ENCODE results near the gene PDZRN3.

The PDZRN3 gene

DNA sequence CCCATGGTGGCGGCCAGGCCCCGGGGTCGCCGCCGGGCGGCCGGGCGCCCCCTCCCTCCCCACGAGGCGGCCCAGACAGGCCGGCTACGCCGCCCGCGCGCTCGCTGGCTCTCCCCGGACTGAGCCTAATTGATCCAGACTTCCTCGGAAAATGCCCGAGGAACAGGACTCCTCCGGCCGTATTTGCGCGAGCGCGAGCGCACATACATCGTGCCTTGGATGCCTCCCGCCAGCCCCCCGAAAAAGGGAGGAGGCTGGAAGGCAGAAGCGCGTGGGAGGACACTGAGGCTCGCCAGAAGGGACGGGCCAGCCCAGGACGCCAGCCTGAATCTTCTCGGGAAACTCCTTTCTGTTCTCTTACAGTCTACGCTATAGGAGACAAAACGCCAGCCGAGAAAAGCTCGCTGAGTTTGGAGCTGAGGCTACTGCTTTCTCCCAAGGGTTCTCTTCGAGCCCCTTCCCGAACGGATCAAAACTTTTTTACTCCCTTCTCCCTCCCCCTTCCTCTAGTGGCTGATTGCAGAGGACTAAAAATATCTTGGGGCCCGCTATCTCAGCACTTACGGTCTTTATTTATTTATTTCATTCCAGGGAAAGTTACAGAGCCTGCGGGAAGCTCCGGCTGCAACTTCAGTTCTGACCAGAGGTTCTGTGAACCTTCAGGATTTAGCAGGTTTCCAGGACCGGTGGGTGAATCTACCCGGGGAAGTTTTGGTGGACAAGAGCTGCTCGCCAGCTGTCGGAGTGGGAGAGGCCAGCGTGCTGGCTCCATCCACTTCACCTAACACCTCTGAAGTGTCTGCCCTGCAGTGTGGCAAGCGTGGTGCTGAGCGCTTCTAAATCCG is at the start of gene PDZRN3:
PDZRN3 (minus strand) TSS at position 121 of the 845 bp plus-strand sequence.
- peak; percentile 21 to 41 for DNase-seq

DNA sequence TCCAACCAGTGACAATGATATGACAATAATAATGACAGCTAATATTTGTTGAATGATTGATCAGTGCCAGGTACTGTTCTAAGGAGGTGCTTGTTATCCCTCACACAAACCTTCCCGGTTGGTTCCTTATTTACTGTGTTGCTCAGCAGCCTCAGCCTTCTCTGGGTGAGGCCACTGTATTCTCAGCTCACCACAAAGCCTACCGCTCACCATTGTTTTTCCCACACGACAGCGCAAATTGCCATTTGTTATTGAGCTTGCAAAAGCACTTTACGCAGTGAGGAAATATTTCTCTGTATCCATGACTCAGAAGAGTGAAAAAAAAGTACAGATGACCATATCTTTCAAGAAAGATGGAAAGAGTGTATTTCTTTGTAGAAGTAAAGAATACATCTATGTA is 49.5 kb upstream of the PDZRN3 start:
- DNase-seq: no peak

DNA sequence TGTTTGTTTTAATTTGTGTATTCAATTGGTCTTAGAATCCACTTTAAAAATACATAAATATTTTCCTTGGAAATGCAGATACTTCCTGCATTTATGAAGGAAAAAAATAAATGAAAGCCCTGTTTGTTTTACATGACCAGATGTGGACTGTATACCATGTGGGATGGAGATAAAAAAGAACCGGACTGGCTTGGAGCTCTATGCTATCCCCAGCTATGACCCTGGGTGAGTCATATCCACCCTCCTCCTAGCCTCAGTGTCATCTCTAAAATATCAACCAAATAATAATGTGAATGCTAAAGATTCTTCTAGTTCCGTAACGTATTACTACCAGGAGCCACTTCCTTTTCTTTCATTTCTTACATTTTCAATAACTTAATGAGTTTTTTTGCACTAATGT is 44.5 kb upstream of the PDZRN3 start:
- DNase-seq: no peak

DNA sequence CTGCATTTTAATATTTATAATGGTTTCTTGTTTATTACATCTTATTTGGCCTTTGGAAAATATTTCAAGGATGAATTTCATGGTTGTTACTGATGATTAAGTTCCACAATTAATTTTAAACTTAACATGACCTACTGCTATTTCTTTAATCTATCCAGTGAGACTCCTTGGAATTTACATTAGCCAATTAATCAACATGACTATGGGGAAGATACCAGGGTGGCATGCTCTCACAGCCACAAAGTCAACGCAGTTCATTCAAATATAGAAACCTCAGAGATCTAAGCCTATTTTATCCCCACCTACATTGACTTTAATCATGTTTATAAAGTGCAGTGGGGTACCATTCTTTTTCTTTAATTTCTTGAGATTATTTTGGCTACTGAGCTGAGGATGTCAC is 43.6 kb upstream of the PDZRN3 start:
- no peak for DNase-seq

DNA sequence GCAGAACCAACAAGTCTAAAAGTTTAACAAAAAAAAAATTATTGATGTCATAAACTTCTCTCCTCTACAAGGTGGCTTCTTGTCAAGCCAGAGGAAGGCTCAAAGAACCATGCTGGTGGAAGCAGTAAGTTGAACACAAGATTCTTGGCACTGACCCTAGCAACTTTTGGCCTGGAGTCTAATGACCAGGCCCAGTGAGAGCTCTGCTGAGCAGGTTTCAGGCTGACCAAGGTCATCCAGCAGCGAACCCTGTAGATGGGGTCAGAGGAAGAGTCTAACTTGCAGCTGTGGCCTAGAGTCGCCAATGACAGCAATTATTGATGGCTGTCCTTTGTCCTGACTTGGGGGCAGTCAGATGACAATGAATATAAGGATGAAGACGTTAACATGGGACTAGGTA is 43.1 kb upstream of the PDZRN3 start:
- no peak for DNase-seq

DNA sequence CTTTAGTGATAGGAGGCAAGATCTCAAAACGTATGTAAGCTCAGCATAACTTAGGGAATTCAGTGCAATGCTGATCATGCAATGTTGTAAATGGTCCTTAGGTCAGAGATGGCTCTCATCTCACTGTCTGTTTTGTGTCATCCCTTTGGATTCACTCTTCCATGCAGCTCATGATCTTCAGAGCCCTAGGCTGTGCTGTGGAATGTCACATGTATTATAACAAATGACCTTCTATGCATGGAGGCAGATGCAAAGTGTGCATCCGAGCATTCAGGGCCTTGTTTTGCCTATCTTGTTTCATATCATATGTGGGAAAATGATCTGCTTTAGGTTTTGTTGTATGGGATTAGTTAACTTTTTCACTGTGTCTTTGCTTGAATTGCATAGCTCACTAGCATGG is 40.5 kb upstream of the PDZRN3 start:
- no peak for DNase-seq

DNA sequence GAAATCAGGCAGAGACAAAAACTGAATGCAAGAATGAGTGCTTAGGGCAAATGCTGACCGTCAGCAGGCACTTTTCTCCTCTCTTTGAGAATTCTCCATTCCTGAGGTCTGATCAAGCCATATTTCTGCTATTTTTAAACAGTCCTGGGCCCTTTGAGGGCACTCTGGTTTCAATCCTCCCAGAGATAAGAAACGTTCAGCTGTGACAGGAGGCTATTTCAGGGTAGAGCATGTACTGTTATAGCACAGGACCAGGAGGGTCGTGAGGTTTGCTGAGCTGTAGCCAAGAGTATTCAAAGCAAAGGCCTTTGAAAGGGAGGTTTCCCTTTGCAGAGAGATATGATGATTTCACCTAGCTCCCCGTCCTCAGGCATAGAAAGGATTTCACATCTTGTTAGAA is 39.6 kb upstream of the PDZRN3 start:
- DNase-seq: no peak

DNA sequence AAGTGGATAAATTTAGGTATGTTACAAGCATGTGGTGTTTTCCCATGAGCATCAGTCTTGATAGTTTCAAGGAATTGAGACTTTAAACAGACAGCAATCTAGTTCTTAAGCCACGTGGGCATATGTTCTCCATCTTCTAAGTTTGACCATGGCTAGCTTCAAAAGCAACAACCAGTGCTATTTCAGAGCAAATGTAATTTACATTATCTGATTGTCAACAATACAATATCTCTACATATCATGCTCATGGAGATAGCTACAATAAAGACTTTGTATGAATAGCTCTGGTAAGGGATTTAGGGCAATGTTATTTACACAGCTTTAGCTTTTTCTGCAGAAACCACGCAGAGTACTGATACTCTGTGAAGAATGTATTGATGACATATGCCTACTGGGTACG is 38.8 kb upstream of the PDZRN3 start:
- no peak for DNase-seq

DNA sequence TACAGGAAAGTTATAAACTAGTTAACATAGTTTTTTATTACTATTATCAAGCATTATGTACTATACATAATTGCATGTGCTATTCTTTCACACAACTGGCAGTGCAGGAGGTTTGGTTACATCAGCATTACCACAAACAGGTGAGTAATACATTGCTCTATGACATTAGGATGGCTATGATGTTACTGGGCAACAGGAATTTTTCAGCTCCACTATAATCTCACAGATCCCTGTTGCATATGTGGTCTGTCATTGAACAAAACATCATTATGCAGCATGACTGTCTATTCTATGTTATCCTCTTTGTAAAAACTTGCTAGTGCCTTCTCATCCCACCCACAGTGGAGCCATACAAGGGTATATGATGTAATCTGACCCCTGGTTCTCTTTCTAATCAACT is 36.5 kb upstream of the PDZRN3 start:
- DNase-seq: no peak

DNA sequence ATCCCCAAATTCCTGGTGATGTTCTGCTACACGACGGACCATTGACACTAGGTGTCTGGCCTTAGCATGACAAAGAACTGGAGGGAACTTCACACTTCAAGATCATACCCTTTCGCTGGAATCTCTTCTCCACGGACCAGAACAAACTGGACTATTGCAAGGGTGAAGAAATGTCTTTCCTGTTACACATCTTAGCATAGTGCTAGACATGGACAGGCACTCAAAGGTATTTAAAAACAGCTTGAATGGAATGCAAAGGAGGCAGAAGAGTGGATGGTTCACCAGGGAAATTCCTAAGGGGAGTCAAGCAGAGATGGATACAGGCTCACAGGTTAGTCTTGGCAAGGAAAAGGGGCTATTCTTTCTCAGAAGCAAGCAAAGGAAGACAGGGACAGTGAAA is 33.5 kb upstream of the PDZRN3 start:
- DNase-seq: no peak

DNA sequence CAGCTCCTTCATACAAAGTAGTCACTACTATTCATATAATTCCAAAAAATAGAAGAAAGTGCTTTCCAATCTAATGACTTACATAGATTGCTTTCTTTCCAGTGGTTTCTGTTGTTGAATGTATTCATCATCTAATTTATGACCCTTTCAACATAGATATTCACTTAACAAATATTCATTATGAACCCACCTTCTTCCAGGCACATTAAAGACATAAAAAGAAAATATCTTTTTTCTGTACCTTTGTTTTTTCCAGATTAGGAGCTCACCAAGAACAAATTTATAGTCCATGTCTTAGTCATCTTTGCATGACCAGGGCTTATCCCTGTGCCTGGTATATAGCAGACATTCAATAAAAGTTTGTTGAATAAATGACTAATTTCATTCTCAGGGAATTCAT is 32.4 kb upstream of the PDZRN3 start:
- no peak for DNase-seq

DNA sequence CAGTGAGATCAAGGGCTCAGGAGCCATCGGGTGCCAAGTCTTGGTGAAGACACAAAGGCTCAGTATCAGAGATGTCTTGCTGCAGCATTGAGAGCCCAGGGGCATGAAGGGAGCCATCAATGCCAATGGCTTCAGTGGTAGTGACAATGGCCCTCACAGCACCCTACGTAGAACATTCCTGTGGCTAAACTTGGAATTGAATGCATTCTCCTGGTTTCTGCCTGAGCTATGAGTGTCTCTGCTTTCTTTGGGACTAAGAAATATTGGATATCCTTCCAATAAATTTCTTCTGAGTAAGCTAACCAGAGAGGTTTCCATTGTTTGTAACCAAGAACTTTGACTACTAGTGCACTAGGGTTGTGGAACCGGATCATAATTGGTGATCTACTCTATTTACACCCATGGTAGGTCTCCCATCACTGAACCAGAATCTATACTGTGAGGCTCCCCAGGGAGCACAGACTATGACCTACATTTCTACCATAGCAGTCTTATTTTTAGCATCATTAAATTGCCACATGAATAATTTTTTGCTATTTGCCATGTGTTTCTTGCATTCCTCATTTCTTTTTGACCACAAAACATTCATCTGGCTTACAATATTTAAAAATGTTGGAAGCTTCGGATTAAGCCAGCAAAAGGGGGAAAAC is 31.6 kb upstream of the PDZRN3 start:
- DNase-seq: no peak

DNA sequence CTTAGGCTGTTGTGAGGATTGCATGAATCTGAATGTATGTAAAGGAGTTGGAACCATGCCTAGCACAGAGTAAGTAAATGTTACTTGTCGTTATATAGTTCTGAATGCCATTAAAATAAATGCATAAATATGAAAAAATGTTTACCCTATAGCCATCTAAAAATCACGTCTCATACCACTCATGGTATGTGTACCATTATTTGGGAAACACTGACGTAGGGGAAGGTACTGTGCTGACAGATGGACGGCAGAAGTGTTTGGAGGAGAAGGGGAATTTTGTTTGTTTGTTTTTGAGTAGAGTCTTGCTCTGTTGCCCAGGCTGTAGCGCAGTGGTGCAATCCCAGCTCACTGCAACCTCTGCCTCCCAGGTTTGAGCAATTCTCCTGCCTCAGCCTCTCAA is 30.5 kb upstream of the PDZRN3 start:
- no peak for DNase-seq

DNA sequence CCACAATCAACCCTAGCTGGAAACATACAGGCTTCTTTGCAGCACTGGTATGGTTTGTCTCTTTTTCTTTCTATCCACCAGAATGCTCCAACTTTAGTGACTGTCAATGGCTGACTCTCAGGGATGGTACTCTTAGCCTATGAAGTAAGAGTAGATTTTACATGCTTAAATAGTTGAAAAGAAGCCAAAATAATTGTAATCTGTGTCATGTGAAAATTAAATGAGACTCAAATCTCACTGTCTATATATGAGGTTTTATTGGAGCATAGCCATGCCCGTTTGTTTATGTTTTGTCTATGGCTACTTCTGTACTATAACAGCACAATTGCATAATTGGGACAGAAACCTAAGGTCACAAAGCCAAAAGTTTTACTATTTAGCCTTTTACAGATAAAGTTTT is 29.1 kb upstream of the PDZRN3 start:
- DNase-seq: no peak

DNA sequence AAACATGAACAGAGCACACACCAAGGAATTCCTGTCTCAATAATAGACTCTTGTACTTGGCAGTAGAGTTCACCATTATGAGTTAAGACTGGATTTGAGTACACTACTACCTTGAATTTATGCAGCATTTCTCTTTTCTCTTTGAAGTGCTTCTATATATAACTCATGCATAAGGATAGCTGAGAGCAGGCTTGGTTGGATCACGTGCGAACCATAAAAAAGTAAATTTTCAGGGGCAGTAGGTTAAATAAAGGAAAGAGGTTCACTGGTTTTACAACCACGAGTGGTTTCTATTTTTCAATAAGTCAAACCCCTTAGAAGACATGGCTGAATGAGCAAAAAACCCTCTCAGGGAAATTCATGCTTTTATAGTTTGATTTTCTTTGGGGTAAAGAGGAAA is 28.6 kb upstream of the PDZRN3 start:
- DNase-seq: no peak

DNA sequence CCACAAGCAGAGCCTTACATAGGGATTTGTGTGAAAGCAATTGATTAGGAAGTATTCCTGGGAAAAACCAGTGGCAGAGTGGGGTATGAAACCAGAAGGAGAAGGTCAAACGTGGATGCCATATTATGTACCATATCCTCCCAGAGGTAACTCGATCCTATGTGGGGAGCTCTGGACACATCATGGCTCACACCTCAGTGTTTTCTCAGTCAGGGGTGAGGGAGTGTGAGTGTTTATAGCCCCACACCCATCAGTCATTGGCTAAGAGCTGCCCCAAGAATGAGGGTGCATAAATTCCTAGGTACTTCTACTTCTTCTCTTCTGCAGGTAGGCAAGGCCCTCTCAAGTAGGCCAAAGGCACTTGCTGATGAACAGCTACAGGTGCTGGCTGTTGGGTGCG is 28.2 kb upstream of the PDZRN3 start:
- DNase-seq: no peak

DNA sequence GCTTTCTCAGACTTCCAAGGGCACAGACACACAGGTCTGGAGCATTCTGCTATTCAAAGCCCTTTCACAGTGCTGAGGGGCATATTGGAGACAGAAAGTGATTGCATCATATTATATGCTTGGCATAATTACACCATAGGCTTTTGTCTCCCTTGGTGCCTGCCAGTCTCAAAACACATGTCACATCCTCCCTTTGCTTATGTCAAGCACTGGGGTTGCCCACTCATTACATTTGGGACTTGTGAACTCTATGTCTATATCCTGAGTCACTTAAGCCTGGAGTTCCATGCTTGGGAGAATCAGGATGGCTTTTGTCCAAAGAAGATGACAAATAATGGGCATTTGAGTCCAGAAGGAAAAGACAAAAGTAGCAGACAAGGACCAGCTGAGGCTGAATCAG is 12.3 kb upstream of the PDZRN3 start:
- DNase-seq: no peak

DNA sequence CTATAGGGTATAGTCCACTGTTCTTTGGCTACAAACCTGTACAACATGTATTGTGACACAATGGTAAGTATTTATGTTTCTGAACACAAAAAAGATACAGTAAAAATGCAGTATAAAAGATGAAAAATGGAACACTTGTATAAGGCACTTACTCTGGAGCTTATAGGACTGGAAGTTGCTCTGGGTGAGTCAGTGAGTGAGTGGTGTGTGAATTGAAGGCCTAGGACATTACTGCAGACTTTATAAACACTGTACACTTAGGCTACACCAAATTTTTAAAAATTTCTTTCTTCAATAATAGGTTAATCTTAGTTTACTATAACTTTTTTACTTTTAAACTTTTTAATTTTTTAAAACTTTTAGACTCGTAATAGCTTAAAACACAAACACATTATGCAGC is 10.5 kb upstream of the PDZRN3 start:
- no peak for DNase-seq

DNA sequence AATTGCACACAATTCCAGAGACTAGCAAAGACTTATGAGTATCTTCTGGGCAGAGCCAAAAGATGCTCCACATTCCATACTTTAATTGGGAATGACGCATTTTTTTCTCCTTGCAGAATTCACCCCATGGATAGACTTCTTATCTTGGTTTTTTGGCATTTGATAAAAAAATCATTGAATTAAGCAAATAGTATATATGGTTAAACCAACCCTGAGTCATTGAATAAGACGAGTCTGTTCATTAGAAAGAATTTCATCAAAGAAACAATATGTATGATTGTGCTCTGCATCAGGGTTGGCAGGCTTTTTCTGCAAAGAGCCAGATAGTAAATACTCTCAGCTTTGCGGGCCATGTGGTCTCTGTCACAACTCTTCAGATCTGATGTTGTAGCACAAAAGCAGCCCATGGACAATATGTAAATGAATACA is 9.2 kb upstream of the PDZRN3 start:
- DNase-seq: no peak

DNA sequence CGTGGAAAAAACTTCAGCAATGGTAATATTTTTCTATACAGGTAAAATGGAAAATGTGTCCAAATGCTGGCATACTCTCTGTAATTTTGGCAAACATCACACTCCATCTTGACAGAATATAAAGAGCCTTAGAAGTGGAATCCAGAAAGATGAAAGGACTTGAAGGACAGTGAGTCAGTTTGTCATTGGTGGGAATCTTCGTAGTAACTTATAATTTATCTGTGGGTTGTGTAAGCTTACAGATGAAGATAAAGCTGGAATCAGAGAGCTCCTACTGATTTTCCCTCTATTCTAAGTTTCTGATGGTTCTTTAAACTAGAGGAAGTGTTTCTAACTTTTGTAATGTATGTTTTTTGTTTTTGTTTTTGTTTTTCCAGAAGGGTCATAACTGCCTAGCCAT is 8.7 kb upstream of the PDZRN3 start:
- DNase-seq: no peak

DNA sequence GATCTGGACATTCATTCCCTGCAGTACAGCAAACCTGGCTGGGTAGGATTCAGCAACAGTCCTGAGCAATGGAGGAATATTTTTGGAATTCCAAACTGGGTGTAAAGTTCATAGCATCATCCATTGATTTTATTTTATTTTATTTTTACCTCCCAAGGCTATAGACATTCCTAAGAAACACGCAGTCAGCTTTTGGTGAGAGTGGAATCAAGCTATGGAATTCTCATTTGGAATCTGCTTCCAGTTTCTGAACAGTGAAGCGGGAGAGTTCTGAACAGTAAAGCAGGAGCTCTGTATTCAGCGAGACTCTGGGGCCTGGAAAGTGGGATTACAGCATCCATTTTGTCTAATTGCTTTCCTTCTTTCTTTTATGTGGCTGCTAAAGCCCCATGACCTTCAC is 1.4 kb upstream of the PDZRN3 start:
- DNase-seq: no peak

DNA sequence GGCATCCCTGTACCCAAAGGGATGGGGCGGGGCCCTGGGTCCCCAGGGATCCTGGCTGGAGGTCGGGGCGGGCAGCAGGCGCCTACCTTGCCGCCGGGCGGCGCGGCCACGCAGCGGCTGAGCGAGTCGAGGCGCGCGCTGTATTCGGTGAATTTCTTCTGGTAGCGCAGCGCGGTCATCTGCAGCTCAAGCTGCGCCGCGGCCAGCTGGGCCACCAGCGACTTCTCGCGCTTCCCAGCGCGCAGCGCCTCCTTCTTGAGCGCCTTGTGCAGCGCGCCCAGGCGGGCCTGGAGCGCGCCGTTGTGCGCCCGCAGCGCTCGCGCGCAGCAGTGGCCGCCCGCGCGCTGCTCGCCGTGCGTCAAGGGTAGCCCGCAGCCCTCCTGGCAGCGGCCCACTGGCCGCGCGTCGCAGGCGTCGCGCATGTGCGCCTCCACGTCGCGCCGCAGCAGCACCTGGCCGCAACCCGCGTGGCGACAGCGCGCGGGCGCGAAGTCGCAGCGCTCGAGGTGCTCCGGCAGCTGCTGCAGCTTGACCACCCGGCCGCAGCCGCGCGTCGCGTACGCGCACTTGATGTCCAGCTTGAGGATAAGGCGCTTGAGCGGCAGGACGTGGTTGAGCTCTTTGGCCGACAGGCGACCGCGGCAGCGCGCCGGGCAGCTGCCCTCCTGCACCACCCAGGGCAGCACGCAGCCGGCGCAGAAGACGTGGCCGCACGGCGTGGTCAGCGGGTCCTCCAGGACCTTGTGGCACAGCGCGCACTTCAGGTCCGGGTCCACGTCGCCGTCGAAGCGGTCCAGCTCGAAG is 522 bp downstream of the PDZRN3 start:
- peak; percentile 64 to 66 for DNase-seq

DNA sequence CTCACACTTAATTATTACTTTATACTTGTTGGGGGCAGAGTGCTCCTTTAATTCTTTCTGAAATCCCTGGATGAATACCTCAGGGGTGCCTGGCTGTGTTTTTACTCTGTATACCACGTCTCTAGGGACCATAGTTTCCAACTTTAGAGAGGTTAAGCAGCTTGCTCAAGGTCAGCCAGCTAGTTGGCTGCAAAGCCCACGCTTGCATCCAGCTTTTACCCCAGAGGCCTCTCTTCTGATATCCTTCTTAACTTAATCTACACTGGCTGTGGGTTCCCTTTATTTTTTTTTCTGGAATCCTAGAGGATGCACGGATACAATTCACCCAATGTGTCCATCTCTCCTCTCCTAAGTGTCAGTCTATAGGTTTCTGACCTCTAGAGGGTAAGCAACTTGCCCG is 1.4 kb downstream of the PDZRN3 start:
- no peak for DNase-seq
